ENCODE results near the gene ALPL.

- TF ChIP-seq CTCF (IDR thresholded peaks at IDR 0.05; ENCODE audit: low read depth, low read length, missing input control) (no peak), TAF1 (conservative IDR thresholded peaks at IDR 0.05) (no peak), SP1 (IDR thresholded peaks at IDR 0.05) (no peak), RAD21 (IDR thresholded peaks at IDR 0.05) (no peak), MAX (IDR thresholded peaks at IDR 0.05) (no peak), EGR1 (IDR thresholded peaks at IDR 0.05; ENCODE audit: low read depth in 2 of 2) (no peak), FOXA1 (IDR thresholded peaks at IDR 0.05) (no peak), YY1 (IDR thresholded peaks at IDR 0.05) (no peak), REST (IDR thresholded peaks at IDR 0.05) (no peak), ATF3 (IDR thresholded peaks at IDR 0.05) (no peak), JUND (IDR thresholded peaks at IDR 0.05) (no peak), ZBTB33 (IDR thresholded peaks at IDR 0.05) (no peak), RXRA (IDR thresholded peaks at IDR 0.05) (no peak), GABPA (IDR thresholded peaks at IDR 0.05 in 1 of 2, conservative IDR thresholded peaks at IDR 0.05 in 1 of 2) (no peak)
Measured at GRCh38 chr1:21547876-21548275, 38.7 kb downstream of the ALPL start.

Measured in liver (tissue), 3 donors.